Adrenal gland (tissue), 5 donors: ENCODE results near the gene KIAA1328.

ENCODE experiments used
- POLR2A ChIP-seq, 2 donors: fragments of 450-650 bp; IDR thresholded peaks; one replicate each; pipeline ENCODE4 v1.6.1; 2017; ENCODE audit warnings: antibody characterized with exemption in 2 of 2, mild to moderate bottlenecking in 2 of 2, moderate library complexity in 1 of 2
- TF ChIP-seq, protein P1 (sequence below), 6 experiments: fragments of 450-650 bp in 4 of 6; fragments of 200-600 bp in 2 of 6; sonication (generic) in 1 of 6; IDR thresholded peaks; 1 replicate in 5 of 6; 2 replicates in 1 of 6; pipeline versions ENCODE4 v1.5.1 to v1.8.0; 2016 to 2021; ENCODE audit warnings: antibody characterized with exemption in 6 of 6, mild to moderate bottlenecking in 2 of 6, moderate library complexity in 1 of 6
- donor health status: DM: no; HTN: no; CAD: no.

DNA sequence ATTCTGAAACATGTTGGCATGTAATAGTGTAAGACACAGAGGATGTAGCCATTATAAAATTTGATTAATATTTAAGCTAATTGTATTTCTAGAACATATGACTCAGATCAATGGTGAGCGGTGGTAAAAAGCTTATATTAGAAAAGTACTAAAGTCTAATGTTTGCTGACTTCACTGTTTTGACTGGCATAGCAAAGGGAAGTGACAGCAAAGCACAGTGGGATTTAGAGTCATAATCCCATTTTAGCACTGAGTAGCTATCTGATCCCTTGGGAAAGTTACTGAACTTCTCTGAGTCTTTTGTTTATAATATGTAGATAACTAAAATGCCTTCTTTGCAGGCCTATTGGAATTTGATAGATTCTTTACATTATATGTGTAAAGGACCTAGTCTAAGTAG, 60.4 kb downstream of the KIAA1328 start:
- TF ChIP-seq, protein P1, sequence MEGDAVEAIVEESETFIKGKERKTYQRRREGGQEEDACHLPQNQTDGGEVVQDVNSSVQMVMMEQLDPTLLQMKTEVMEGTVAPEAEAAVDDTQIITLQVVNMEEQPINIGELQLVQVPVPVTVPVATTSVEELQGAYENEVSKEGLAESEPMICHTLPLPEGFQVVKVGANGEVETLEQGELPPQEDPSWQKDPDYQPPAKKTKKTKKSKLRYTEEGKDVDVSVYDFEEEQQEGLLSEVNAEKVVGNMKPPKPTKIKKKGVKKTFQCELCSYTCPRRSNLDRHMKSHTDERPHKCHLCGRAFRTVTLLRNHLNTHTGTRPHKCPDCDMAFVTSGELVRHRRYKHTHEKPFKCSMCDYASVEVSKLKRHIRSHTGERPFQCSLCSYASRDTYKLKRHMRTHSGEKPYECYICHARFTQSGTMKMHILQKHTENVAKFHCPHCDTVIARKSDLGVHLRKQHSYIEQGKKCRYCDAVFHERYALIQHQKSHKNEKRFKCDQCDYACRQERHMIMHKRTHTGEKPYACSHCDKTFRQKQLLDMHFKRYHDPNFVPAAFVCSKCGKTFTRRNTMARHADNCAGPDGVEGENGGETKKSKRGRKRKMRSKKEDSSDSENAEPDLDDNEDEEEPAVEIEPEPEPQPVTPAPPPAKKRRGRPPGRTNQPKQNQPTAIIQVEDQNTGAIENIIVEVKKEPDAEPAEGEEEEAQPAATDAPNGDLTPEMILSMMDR (IDR thresholded peaks at IDR 0.05) = no peak
- no peak for TF ChIP-seq POLR2A (IDR thresholded peaks at IDR 0.05)
